Breast epithelium (tissue), 4 donors: ENCODE data around the gene DQX1. TPM values are rescaled to one million over a fixed set of nuclear protein-coding genes. Genes with fewer than 3 reads are reported as not detected.

Experiments used
- DNase-seq, 2 donors: peaks; one replicate each; pipeline ENCODE4 v3.0.0-alpha.2; 2019; ENCODE audit warnings: low spot score in 2 of 2
- H3K27ac ChIP-seq, 2 donors: fragments of 200-600 bp; sonication (generic) in 1 of 2; one replicate each; pipeline ENCODE4 v1.5.1; 2016 to 2019; ENCODE audit warnings: mild to moderate bottlenecking in 1 of 2
- H3K27me3 ChIP-seq, 2 donors: fragments of 200-600 bp; sonication (generic) in 1 of 2; one replicate each; pipeline versions ENCODE4 v1.5.1 to v1.6.0; 2017 to 2019; ENCODE audit warnings: control low read depth in 1 of 2, mild to moderate bottlenecking in 1 of 2
- H3K36me3 ChIP-seq: fragments of 200-600 bp; one replicate; pipeline ENCODE4 v1.5.1; 2019
- H3K4me1 ChIP-seq, 2 donors: fragments of 200-600 bp; sonication (generic); one replicate each; pipeline ENCODE4 v1.5.1; 2016 to 2019; ENCODE audit warnings: control low read depth in 1 of 2
- H3K4me3 ChIP-seq, 3 donors: fragments of 200-600 bp; sonication (generic); 1 replicate in 2 of 3; 2 replicates in 1 of 3; pipeline ENCODE4 v1.5.1; 2016 to 2019; ENCODE audit warnings: mild to moderate bottlenecking in 3 of 3, moderate library complexity in 2 of 3
- H3K9me3 ChIP-seq, 2 donors: fragments of 200-600 bp; sonication (generic) in 1 of 2; one replicate each; pipeline ENCODE4 v1.5.1; 2016 to 2019; ENCODE audit warnings: control low read depth in 1 of 2
- POLR2A ChIP-seq: fragments of 450-650 bp; IDR thresholded peaks from one replicate; pipeline ENCODE4 v1.6.1; 2016; ENCODE audit warnings: antibody characterized with exemption, mild to moderate bottlenecking, moderate library complexity
- POLR2AphosphoS5 ChIP-seq, 3 donors: sonication (generic); formaldehyde crosslinking; IDR thresholded peaks; one replicate each; pipeline ENCODE4 v1.6.1; 2017; ENCODE audit warnings: antibody characterized with exemption in 3 of 3
- intact Hi-C: fragments of 100-400 bp; cut with DNase I; formaldehyde crosslinking; loops from one replicate; pipeline ENCODE4 v1.15.1; 2023; ENCODE audit warnings: low total_unique reads
- total RNA-seq, 3 donors: library from RNA; depleted of rRNA; stranded (reverse); fragments of >200 nt; gene quantifications; one replicate each; pipeline ENCODE4 v1.1.0, GENCODE V29; 2016
- TF ChIP-seq, protein P1 (sequence below), 3 donors: fragments of 450-650 bp; IDR thresholded peaks; one replicate each; pipeline ENCODE4 v1.5.1; 2016 to 2017; ENCODE audit warnings: antibody characterized with exemption in 3 of 3, mild to moderate bottlenecking in 3 of 3, moderate library complexity in 3 of 3

DQX1 gene
- total RNA-seq, 3 donors from 2014 or later: 0.66 TPM; not detected in 2

GRCh38 chr2:74544634-74545033 is 18.6 kb upstream of the DQX1 start:
- no peak for DNase-seq
- no peak overlapping the region for H3K4me3 ChIP-seq
- TF ChIP-seq POLR2A (no peak), POLR2AphosphoS5 (IDR thresholded peaks at IDR 0.05) (no peak)
- TF ChIP-seq, protein P1, sequence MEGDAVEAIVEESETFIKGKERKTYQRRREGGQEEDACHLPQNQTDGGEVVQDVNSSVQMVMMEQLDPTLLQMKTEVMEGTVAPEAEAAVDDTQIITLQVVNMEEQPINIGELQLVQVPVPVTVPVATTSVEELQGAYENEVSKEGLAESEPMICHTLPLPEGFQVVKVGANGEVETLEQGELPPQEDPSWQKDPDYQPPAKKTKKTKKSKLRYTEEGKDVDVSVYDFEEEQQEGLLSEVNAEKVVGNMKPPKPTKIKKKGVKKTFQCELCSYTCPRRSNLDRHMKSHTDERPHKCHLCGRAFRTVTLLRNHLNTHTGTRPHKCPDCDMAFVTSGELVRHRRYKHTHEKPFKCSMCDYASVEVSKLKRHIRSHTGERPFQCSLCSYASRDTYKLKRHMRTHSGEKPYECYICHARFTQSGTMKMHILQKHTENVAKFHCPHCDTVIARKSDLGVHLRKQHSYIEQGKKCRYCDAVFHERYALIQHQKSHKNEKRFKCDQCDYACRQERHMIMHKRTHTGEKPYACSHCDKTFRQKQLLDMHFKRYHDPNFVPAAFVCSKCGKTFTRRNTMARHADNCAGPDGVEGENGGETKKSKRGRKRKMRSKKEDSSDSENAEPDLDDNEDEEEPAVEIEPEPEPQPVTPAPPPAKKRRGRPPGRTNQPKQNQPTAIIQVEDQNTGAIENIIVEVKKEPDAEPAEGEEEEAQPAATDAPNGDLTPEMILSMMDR (IDR thresholded peaks at IDR 0.05): no peak
- H3K27me3 ChIP-seq: no peaks in the 10 kb centered on the region
- H3K4me1 ChIP-seq: no peaks in the 10 kb centered on the region
- intact Hi-C loops: no loop called here
- no peaks in the 10 kb centered on the region for H3K36me3 ChIP-seq
- no peaks in the 10 kb centered on the region for H3K9me3 ChIP-seq
- H3K27ac ChIP-seq: no peak overlapping the region

GRCh38 chr2:74542978-74543377 is 16.9 kb upstream of the DQX1 start:
- Histone ChIP-seq H3K36me3 (no peaks in the 10 kb centered on the region), H3K9me3 (no peaks in the 10 kb centered on the region), H3K4me1 (no peaks in the 10 kb centered on the region), H3K27ac (no peak overlapping the region), H3K27me3 (no peaks in the 10 kb centered on the region), H3K4me3 (no peak overlapping the region)
- TF ChIP-seq, protein P1 (IDR thresholded peaks at IDR 0.05): no peak
- TF ChIP-seq POLR2A: no peak
- no peak for TF ChIP-seq POLR2AphosphoS5 (IDR thresholded peaks at IDR 0.05)
- no peak for DNase-seq
- intact Hi-C loops: no loop called here

DNA sequence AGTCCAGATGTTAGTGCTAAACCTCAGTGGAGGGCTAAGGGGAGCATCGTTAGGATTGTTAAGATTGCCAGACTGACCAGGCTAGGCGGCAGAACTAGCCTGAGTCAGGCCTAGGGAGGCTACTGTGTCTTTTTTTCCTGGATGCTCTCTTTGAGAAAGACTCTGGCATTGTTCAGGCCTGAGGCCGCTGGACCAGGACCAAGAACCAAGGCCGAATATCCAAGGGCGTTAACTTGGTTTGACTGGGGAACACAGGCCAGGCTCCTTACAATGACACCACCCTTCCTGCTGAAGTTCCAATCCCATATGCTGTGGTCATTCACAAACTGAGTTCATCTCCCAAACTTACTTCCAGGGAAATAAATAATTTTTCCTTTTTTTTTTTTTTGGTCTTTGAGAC is 14.3 kb upstream of the DQX1 start:
- no peak for DNase-seq
- intact Hi-C loops: no loop called here
- H3K27ac ChIP-seq: no peak overlapping the region

GRCh38 chr2:74538881-74539339 is 12.9 kb upstream of the DQX1 start:
- no peaks in the 10 kb centered on the region for H3K36me3 ChIP-seq
- H3K27ac ChIP-seq: no peak overlapping the region
- no peaks in the 10 kb centered on the region for H3K9me3 ChIP-seq
- no peaks in the 10 kb centered on the region for H3K27me3 ChIP-seq
- TF ChIP-seq, protein P1 (IDR thresholded peaks at IDR 0.05): no peak
- TF ChIP-seq POLR2A: no peak
- TF ChIP-seq POLR2AphosphoS5 (IDR thresholded peaks at IDR 0.05): no peak
- no peak for DNase-seq
- no peaks in the 10 kb centered on the region for H3K4me1 ChIP-seq
- intact Hi-C loops: no loop called here
- H3K4me3 ChIP-seq: no peak overlapping the region

More for the DNA sequence above, 14.3 kb upstream of the DQX1 start:
- Histone ChIP-seq H3K4me1 (no peaks in the 10 kb centered on the region), H3K36me3 (no peaks in the 10 kb centered on the region), H3K27me3 (no peaks in the 10 kb centered on the region), H3K9me3 (no peaks in the 10 kb centered on the region), H3K4me3 (no peak overlapping the region)
- TF ChIP-seq POLR2A: no peak
- TF ChIP-seq, protein P1 (IDR thresholded peaks at IDR 0.05): no peak
- no peak for TF ChIP-seq POLR2AphosphoS5 (IDR thresholded peaks at IDR 0.05)

GRCh38 chr2:74537140-74537539 is 11.1 kb upstream of the DQX1 start:
- Histone ChIP-seq H3K27me3 (no peaks in the 10 kb centered on the region), H3K36me3 (no peaks in the 10 kb centered on the region), H3K4me3 (no peak overlapping the region), H3K4me1 (no peaks in the 10 kb centered on the region), H3K9me3 (no peaks in the 10 kb centered on the region), H3K27ac (no peak overlapping the region)
- TF ChIP-seq POLR2AphosphoS5 (IDR thresholded peaks at IDR 0.05) (no peak), POLR2A (no peak)
- TF ChIP-seq, protein P1 (IDR thresholded peaks at IDR 0.05): no peak
- intact Hi-C loops: no loop called here
- DNase-seq: no peak
